A673 (cell line): ENCODE measurements around the gene LRRC9.

Experiments used
- EZH2 ChIP-seq: fragments of 200-600 bp; sonication (generic); IDR thresholded peaks from 2 replicates; pipeline ENCODE4 v1.6.1; 2017; ENCODE audit warnings: borderline replicate concordance, low read depth, mild to moderate bottlenecking, mixed read lengths, antibody characterized with exemption, low read length; ENCODE audit not compliant: poor library complexity, severe bottlenecking
- TF ChIP-seq, protein P1 (sequence below): fragments of 300-800, 200-600 bp; sonication (generic); conservative IDR thresholded peaks from 2 replicates; pipeline ENCODE4 v1.5.1; 2017; ENCODE audit warnings: low read depth, mild to moderate bottlenecking, antibody characterized with exemption, low read length, moderate library complexity, mixed read lengths

DNA sequence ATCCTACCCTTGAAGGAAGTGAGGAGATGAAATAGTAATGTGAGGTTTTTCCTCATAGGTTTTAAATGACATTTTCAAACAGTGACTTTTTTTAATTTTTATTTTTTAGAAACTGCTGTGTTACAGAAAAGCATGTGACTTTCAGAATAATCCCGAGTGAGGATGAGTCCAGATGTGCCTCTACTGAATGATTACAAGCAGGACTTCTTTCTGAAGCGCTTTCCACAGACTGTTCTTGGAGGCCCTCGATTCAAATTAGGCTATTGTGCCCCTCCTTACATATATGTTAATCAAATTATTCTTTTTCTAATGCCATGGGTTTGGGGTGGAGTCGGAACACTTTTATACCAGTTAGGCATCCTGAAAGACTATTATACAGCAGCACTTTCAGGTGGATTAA is 187.5 kb downstream of the LRRC9 start:
- TF ChIP-seq EZH2: no peak
- TF ChIP-seq, protein P1, sequence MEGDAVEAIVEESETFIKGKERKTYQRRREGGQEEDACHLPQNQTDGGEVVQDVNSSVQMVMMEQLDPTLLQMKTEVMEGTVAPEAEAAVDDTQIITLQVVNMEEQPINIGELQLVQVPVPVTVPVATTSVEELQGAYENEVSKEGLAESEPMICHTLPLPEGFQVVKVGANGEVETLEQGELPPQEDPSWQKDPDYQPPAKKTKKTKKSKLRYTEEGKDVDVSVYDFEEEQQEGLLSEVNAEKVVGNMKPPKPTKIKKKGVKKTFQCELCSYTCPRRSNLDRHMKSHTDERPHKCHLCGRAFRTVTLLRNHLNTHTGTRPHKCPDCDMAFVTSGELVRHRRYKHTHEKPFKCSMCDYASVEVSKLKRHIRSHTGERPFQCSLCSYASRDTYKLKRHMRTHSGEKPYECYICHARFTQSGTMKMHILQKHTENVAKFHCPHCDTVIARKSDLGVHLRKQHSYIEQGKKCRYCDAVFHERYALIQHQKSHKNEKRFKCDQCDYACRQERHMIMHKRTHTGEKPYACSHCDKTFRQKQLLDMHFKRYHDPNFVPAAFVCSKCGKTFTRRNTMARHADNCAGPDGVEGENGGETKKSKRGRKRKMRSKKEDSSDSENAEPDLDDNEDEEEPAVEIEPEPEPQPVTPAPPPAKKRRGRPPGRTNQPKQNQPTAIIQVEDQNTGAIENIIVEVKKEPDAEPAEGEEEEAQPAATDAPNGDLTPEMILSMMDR: no peak
